GM12873 (cell line): ENCODE data around the gene ACY1.

Experiments
- CTCF ChIP-seq: IDR thresholded peaks from 2 replicates; pipeline ENCODE4 v1.5.1; 2012; ENCODE audit warnings: low read depth, mild to moderate bottlenecking, moderate library complexity, low read length, control low read depth; ENCODE audit not compliant: insufficient read depth; ENCODE audit errors: missing control alignments

Gene ACY1

DNA sequence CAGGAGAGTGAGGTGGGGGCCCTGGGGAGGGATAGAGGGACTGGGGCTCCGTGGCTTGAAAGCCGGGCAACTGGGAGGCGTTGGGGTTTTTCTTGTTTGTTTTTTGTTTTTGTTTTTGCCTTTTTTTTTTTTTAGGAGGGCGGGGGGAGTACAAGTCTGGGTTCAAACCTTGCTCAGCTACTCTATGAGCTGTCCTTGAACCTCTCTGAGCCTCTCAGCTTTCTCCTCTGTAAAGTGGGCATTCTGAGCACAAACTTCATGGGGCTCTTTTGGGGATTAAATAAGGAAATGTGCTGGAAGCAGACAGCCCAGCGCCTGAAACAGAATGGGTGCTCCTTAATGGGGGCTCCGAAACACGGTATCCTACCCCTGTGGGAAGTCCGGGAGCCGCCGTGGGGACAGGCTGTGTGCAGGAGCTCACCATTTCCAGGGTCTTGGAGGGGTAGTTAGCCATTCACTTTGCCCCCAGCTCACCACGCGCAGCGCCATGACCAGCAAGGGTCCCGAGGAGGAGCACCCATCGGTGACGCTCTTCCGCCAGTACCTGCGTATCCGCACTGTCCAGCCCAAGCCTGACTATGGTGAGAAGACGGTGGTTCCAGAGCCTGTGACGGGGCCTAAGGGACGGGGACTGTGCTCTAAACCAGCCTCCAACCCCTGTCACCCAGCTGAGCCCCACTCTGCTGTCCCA, 388 bp downstream of the ACY1 start:
- no peak for TF ChIP-seq CTCF

- TF ChIP-seq CTCF, result no peak
Observed at GRCh38 chr3:51984269-51984647, 923 bp downstream of the ACY1 start.

- TF ChIP-seq CTCF, result no peak
Observed at GRCh38 chr3:51985063-51985462, 1.7 kb downstream of the ACY1 start.

DNA sequence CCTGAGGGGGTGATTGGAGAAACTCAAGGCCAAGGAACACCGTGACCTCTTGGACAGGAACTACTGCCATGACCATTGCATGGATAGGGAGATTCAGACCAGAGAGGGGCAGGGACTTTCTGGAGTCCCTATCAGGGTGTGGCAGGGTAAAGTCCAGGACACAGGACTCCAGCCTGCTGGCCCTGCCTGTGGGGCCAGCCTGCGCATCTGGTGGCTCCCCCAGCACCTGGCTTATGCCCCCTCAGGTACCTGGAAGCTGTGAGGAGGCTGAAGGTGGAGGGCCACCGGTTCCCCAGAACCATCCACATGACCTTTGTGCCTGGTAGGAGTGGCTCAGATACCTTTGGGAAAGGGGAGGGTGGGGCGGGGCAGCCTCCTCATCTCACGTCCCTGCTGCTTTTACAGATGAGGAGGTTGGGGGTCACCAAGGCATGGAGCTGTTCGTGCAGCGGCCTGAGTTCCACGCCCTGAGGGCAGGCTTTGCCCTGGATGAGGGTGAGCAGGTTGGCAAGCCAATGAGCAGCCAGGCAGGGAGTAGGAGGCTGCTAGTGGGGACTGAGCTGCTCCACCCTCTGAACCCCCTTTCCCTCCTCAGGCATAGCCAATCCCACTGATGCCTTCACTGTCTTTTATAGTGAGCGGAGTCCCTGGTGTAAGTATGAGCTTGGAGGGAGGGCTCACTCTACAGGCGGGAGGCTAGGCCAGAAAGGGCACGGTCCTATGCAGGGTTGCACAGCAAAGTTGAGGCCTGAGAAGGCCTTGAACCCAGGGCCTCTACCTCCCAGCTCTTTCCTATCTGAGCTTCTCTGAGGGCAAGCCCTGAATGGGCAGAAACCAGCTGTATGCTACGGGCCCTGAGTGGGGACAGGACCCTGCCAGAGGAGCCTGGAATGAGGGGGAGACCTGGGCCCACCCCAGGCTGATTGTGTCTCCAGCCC, 2.9 kb downstream of the ACY1 start:
- no peak for TF ChIP-seq CTCF

DNA sequence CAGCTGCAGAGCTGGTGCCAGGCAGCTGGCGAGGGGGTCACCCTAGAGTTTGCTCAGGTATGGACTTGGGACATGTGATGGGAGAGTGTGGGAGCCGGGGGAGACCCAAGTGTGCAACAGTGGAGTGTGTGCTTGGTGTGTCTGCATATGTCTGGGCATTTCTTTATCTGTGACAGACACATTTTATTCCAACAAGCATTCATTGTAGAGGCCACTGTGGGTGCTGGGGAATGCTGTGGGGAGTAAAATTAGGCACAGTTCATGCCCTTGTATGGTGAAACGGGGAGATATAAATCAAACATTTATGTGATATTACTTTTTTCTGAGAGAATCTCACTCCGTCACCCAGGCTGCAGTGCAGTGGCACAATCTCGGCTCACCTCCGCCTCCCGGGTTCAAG, 4.2 kb downstream of the ACY1 start:
- no peak for TF ChIP-seq CTCF

DNA sequence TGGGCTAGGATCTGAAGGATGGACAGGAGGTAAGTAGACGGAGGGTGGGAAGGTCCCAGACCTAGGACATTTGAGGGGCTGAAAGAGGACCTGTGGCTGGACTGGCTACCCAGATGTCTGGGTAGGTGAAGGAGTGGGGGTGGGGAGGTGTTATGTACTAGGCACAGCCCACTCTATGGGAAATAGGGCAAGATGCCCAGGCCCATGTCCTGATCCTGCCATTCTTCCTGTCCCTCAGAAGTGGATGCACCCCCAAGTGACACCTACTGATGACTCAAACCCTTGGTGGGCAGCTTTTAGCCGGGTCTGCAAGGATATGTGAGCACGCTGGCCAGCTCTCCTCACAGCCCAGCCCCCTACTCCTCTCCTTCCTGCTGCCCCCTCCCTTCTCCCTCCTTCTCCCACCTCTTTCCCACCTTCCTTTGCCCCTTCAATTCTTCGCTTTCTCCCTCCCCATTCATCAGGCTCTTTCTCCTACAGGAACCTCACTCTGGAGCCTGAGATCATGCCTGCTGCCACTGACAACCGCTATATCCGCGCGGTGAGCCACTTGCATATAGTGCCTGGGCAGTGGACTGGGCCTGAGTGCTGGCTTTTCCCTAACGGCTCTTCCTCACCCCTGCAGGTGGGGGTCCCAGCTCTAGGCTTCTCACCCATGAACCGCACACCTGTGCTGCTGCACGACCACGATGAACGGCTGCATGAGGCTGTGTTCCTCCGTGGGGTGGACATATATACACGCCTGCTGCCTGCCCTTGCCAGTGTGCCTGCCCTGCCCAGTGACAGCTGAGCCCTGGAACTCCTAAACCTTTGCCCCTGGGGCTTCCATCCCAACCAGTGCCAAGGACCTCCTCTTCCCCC, 5.2 kb downstream of the ACY1 start:
- TF ChIP-seq CTCF, result no peak
